Activated naive CD8-positive, alpha-beta T cell treated with anti-CD3 and anti-CD28 coated beads, Interleukin-2, amount 50 U/mL, for 24 hours (primary cell): ENCODE results near the gene CD2AP.
"Not testable (repeated sequence)": the region's sequence is repeated elsewhere in the genome, so short reads cannot be mapped to it uniquely, and the experiment has no call there.

Experiments used
- ATAC-seq: fragments of 150-1000 bp; cut with Tn5 transposase; one replicate; pipeline ENCODE4 v1.10.0; 2021
- DNase-seq: peaks from one replicate; pipeline ENCODE4 v3.0.0; 2021
- H3K27ac Mint-ChIP-seq: one replicate; pipeline ENCODE4 v1.8.0; 2021; ENCODE audit warnings: mild to moderate bottlenecking, mixed read lengths
- H3K27me3 Mint-ChIP-seq: one replicate; pipeline ENCODE4 v1.8.0; 2021; ENCODE audit warnings: mixed read lengths
- H3K36me3 Mint-ChIP-seq: one replicate; pipeline ENCODE4 v1.8.0; 2021; ENCODE audit warnings: low read depth, mixed read lengths
- H3K4me1 Mint-ChIP-seq: one replicate; pipeline ENCODE4 v1.8.0; 2021; ENCODE audit warnings: mixed read lengths
- H3K4me3 Mint-ChIP-seq: one replicate; pipeline ENCODE4 v1.8.0; 2021; ENCODE audit warnings: mild to moderate bottlenecking, moderate library complexity, mixed read lengths
- H3K9me3 Mint-ChIP-seq: one replicate; pipeline ENCODE4 v1.8.0; 2021; ENCODE audit warnings: mixed read lengths

The CD2AP gene

GRCh38 chr6:47479874-47480273, 2.3 kb downstream of the CD2AP start:
- Mint-ChIP-seq H3K27me3 (no peaks in the 10 kb centered on the region), H3K36me3 (no peaks in the 10 kb centered on the region), H3K27ac (no peak overlapping the region), H3K9me3 (no peaks in the 10 kb centered on the region), H3K4me1 (peaks cover 58% of the 10 kb centered on the region), H3K4me3 (peak overlapping the region; percentile 99)
- DNase-seq (no peak), ATAC-seq (no peak)

DNA sequence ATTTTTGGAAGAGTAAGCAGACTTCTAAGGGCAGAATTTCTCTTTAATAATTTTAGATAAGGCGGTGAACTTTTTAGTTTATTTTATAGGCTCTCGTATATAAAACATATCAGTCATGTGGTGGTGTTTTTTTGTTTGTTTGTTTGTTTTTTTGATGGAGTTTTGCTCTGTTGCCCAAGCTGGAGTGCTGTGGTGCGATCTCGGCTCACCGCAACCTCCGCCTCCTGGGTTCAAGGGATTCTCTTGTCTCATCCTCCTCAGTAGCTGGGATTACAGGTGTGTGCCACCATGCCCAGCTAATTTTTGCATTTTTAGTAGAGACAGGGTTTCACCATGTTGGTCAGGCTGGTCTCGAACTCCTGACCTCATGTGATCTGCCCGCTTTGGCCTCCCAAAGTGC, 3.6 kb downstream of the CD2AP start:
- H3K4me1 Mint-ChIP-seq = peaks cover 64% of the 10 kb centered on the region
- DNase-seq, H3K4me3 Mint-ChIP-seq, H3K27me3 Mint-ChIP-seq, H3K27ac Mint-ChIP-seq, ATAC-seq, H3K9me3 Mint-ChIP-seq, H3K36me3 Mint-ChIP-seq: not testable (repeated sequence)

DNA sequence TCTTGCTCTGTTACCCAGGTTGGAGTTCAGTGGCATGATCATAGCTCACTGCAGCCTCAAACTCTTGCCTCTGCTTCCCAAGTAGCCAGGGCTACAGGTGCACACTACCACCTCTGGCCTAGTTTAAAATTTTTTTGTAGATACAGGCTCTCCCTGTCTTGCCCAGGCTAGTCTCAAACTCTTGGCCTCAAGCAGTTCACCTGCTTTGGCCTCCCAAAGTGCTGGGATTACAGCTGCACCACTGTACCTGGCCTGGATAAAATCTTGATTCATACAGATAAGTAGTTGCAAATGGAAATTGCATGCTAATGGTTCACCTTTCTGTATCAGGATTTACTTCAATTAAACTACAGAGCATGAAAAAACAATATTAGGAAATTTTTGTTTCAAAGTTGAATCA, 4.2 kb downstream of the CD2AP start:
- H3K27me3 Mint-ChIP-seq = no peaks in the 10 kb centered on the region
- ATAC-seq (no peak), DNase-seq (no peak)
- H3K9me3 Mint-ChIP-seq = no peaks in the 10 kb centered on the region
- H3K4me3 Mint-ChIP-seq = no peak overlapping the region
- H3K27ac Mint-ChIP-seq = no peak overlapping the region
- peaks cover 67% of the 10 kb centered on the region for H3K4me1 Mint-ChIP-seq
- no peaks in the 10 kb centered on the region for H3K36me3 Mint-ChIP-seq

DNA sequence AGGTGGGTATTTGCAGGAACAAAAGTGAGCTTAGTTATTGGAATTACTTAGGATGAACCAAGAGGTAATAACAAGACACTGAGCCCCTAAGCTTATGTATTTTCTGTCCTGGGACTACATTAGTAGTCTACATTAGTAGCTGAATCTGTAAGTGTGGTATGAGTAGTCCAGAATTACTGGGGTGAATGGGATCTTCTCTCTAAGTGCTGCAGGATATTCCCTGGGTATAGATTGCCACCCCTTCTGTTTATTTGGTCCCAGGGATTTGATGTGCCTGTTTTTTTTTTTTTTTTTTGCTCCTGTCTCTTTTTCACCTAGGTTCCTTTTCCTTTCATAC, 5.9 kb downstream of the CD2AP start:
- H3K27ac Mint-ChIP-seq = no peak overlapping the region
- ATAC-seq (no peak), DNase-seq (no peak)
- peaks cover 63% of the 10 kb centered on the region for H3K4me1 Mint-ChIP-seq
- no peaks in the 10 kb centered on the region for H3K27me3 Mint-ChIP-seq
- no peaks in the 10 kb centered on the region for H3K36me3 Mint-ChIP-seq
- no peak overlapping the region for H3K4me3 Mint-ChIP-seq
- H3K9me3 Mint-ChIP-seq = no peaks in the 10 kb centered on the region

DNA sequence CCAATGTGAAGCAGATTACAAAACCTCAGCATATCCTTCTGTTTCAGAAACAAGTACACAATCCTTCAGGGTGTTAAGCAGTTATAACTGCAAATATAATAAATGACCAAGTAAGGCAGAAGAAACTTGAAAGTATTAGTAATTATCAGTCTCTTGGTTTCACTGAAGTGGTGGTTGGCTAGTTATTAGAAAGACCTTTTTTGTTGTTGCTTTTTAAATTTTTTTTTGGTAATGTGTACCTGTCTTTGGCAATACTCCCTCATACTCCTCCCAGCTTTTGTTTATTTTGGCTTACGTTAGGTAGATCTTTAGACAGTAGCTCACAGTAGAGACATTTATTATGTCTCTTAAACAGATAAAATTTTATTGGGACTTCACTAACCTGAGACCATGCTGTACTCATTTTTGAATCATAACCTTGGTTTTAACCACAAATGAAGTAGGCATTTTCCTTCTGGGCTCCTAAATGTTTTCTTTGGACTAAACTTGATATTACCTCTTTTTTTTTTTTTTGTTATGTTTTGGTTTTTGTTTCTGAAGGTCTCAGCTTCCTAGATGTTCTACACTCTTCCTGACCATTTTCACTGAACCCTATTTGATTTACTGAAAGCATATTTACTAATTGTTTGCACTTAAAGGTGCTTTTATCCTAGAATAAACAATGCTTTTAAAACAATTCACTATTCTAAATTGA, 6.4 kb downstream of the CD2AP start:
- no peaks in the 10 kb centered on the region for H3K27me3 Mint-ChIP-seq
- no peak overlapping the region for H3K4me3 Mint-ChIP-seq
- H3K27ac Mint-ChIP-seq = peak overlapping the region; percentile 15
- ATAC-seq (no peak), DNase-seq (no peak)
- peaks cover 62% of the 10 kb centered on the region for H3K4me1 Mint-ChIP-seq
- no peaks in the 10 kb centered on the region for H3K36me3 Mint-ChIP-seq
- no peaks in the 10 kb centered on the region for H3K9me3 Mint-ChIP-seq

DNA sequence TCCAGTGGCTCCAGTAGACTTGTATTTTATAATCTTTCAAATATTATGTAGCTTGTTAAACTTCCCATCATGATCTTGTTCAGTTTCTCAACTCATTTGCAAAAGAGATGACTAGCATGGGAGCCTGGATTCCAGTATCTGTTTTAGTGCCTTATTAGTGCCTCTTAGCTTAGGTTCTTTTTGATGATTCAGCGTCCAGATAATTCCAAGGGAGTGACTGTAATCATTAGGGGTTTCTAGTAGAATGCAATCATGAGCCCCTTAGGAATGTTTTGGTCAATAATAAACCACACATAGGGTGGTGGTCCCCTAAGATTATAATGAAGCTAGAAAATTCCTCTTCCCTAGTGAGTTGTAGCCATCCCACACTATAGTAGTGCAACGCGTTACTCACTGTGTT, 7.0 kb downstream of the CD2AP start:
- peaks cover 58% of the 10 kb centered on the region for H3K4me1 Mint-ChIP-seq
- no peak for DNase-seq

DNA sequence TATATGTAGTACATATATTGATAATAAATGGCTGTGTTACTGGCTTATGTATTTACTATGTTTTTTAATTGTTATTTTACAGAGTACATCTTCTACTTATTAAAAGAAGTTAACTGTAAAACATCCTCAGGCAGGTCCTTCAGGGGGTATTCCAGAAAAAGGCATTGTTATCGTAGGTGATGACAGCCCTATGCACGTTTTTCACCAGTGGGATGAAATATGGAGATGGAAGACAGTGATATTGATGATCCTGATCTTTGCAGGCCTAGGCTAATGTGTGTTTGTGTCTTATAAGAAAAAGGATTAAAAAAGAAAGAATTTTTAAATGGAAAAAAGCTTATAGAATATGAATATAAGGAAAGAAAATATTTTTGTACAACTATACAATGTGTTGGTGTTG, 7.5 kb downstream of the CD2AP start:
- H3K4me3 Mint-ChIP-seq = no peak overlapping the region
- DNase-seq (no peak), ATAC-seq (no peak)
- no peaks in the 10 kb centered on the region for H3K9me3 Mint-ChIP-seq
- H3K4me1 Mint-ChIP-seq = peaks cover 54% of the 10 kb centered on the region
- H3K36me3 Mint-ChIP-seq = no peaks in the 10 kb centered on the region
- H3K27ac Mint-ChIP-seq = no peak overlapping the region
- H3K27me3 Mint-ChIP-seq = no peaks in the 10 kb centered on the region

More for the DNA sequence above, 7.0 kb downstream of the CD2AP start:
- no peaks in the 10 kb centered on the region for H3K9me3 Mint-ChIP-seq
- no peak overlapping the region for H3K4me3 Mint-ChIP-seq
- no peaks in the 10 kb centered on the region for H3K36me3 Mint-ChIP-seq
- no peak for ATAC-seq
- H3K27ac Mint-ChIP-seq = no peak overlapping the region
- H3K27me3 Mint-ChIP-seq = no peaks in the 10 kb centered on the region

DNA sequence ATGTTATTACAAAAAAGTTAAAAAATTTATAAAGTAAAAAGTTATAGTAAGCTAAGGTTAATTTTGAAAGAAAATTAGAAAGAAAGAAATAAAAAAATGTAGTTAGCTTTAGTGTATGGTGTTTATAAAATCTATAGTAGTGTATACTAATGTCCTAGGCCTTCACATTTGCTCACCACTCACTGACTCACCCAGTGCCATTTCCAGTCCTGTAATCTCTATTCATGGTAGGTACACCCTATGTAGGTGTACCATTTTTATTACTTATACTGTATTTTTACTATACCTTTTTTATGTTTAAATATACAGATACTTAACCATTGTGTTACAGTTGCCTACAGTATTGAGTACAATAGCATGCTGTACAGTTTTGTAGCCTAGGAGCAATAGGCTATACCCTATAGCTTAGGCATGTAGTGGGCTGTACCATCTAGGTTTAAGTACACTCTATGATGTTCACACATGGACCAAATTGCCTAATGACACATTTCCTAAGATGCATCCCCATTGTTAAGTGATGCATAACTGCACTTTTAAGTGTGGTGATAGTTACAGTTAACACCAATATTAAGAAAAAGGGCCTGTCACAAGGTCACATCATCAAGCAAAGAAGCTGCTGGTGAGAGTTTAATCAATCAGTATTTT, 8.0 kb downstream of the CD2AP start:
- peaks cover 54% of the 10 kb centered on the region for H3K4me1 Mint-ChIP-seq
- H3K4me3 Mint-ChIP-seq = no peak overlapping the region
- no peak for DNase-seq

GRCh38 chr6:47489995-47490394, 12.4 kb downstream of the CD2AP start:
- H3K36me3 Mint-ChIP-seq = peaks cover 3% of the 10 kb centered on the region
- H3K9me3 Mint-ChIP-seq = no peaks in the 10 kb centered on the region
- peaks cover 48% of the 10 kb centered on the region for H3K4me1 Mint-ChIP-seq
- H3K27me3 Mint-ChIP-seq = no peaks in the 10 kb centered on the region
- ATAC-seq = no peak
- H3K4me3 Mint-ChIP-seq = no peak overlapping the region
- no peak for DNase-seq
- H3K27ac Mint-ChIP-seq = no peak overlapping the region

More for the DNA sequence above, 8.0 kb downstream of the CD2AP start:
- no peaks in the 10 kb centered on the region for H3K36me3 Mint-ChIP-seq
- H3K27ac Mint-ChIP-seq = no peak overlapping the region
- H3K27me3 Mint-ChIP-seq = no peaks in the 10 kb centered on the region
- no peaks in the 10 kb centered on the region for H3K9me3 Mint-ChIP-seq
- peak; percentile 79 for ATAC-seq

DNA sequence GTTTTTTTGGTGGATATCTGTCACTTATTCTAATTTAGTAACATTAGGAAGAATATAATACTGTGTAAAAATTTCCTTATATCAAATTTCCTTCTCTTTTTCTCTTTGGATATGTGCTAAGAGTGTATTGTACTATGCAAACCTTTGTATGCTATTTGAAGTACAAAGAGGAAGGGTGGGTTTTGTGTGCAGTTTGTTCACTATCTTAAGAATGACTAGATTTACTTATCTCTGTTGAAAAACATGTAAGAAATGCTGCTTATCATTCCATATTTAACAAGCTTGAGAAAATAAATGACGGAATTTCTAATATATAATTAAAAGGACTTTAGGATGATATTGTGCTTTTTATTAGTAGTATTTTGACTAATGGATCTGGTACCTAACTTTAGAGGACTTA, 13.1 kb downstream of the CD2AP start:
- ATAC-seq (no peak), DNase-seq (no peak)
- H3K36me3 Mint-ChIP-seq = peaks cover 5% of the 10 kb centered on the region
- no peaks in the 10 kb centered on the region for H3K27me3 Mint-ChIP-seq
- H3K4me3 Mint-ChIP-seq = no peak overlapping the region
- H3K4me1 Mint-ChIP-seq = peaks cover 53% of the 10 kb centered on the region
- H3K27ac Mint-ChIP-seq = no peak overlapping the region
- no peaks in the 10 kb centered on the region for H3K9me3 Mint-ChIP-seq

- no peak overlapping the region for H3K27ac Mint-ChIP-seq
- H3K36me3 Mint-ChIP-seq = peaks cover 6% of the 10 kb centered on the region
- H3K27me3 Mint-ChIP-seq = no peaks in the 10 kb centered on the region
- ATAC-seq (no peak), DNase-seq (no peak)
- H3K4me1 Mint-ChIP-seq = peaks cover 55% of the 10 kb centered on the region
- no peaks in the 10 kb centered on the region for H3K9me3 Mint-ChIP-seq
- no peak overlapping the region for H3K4me3 Mint-ChIP-seq
Observed at GRCh38 chr6:47492355-47492754, 14.8 kb downstream of the CD2AP start.

- DNase-seq (no peak), ATAC-seq (no peak)
- H3K9me3 Mint-ChIP-seq = peaks cover 3% of the 10 kb centered on the region
- peaks cover 11% of the 10 kb centered on the region for H3K36me3 Mint-ChIP-seq
- no peaks in the 10 kb centered on the region for H3K27me3 Mint-ChIP-seq
- no peak overlapping the region for H3K4me3 Mint-ChIP-seq
- no peak overlapping the region for H3K27ac Mint-ChIP-seq
- H3K4me1 Mint-ChIP-seq = peaks cover 74% of the 10 kb centered on the region
Observed at GRCh38 chr6:47495207-47495606, 17.6 kb downstream of the CD2AP start.

DNA sequence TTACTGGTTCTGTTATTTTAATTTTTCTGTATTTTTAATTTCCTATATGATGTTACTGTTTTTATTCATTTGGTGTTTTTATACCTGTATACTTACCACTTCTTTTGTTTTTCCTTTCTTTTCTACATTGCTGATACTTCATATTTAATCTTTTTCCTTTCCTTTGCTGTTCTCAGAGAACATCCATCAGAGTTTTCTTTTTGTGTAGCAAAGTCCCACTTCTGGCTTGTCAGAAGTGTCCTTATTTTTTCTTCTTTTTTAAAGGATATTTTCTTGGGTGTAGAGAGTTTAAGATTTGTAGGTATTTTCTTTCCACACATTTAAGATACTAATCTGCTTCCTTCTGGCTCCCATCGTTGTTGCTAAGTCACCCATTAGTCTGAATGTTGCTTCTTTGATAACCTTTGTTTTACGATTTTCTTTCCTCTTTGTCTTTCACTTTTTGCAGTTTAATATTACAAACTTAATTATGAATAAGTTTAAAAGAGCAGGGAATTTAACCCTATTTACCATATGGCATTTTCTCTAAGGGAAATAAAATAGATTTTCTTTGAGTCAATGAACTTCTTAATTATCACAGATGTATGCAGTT, 18.5 kb downstream of the CD2AP start:
- no peak for ATAC-seq
- no peaks in the 10 kb centered on the region for H3K27me3 Mint-ChIP-seq
- DNase-seq = no peak
- no peak overlapping the region for H3K27ac Mint-ChIP-seq
- H3K4me3 Mint-ChIP-seq = no peak overlapping the region
- H3K9me3 Mint-ChIP-seq = peaks cover 3% of the 10 kb centered on the region
- H3K36me3 Mint-ChIP-seq = peaks cover 13% of the 10 kb centered on the region
- peaks cover 73% of the 10 kb centered on the region for H3K4me1 Mint-ChIP-seq

GRCh38 chr6:47496935-47497579, 19.5 kb downstream of the CD2AP start:
- H3K27ac Mint-ChIP-seq = no peak overlapping the region
- peaks cover 15% of the 10 kb centered on the region for H3K36me3 Mint-ChIP-seq
- no peaks in the 10 kb centered on the region for H3K27me3 Mint-ChIP-seq
- ATAC-seq (no peak), DNase-seq (no peak)
- H3K4me1 Mint-ChIP-seq = peaks cover 77% of the 10 kb centered on the region
- no peak overlapping the region for H3K4me3 Mint-ChIP-seq
- H3K9me3 Mint-ChIP-seq = peaks cover 3% of the 10 kb centered on the region

DNA sequence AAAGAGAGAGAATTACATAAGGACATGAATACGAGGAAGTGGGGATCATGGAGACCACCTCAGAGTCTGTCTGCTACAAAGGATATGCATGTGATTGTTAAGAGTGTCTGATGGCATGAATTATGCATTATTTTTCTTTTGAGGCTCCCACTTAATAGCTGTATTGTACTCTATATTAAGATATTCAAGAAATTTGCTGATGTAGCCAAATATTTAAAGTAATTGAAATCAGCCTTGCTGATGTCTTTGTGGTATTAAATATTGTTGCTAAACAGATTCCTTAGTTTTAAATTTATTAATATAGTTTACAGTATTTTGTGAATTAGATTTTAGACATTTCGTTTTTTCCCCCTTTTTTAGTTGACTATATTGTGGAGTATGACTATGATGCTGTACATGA, 25.3 kb downstream of the CD2AP start:
- Mint-ChIP-seq H3K36me3 (peaks cover 24% of the 10 kb centered on the region), H3K9me3 (peaks cover 3% of the 10 kb centered on the region), H3K27ac (no peak overlapping the region), H3K4me3 (no peak overlapping the region), H3K4me1 (peaks cover 45% of the 10 kb centered on the region), H3K27me3 (no peaks in the 10 kb centered on the region)
- no peak for DNase-seq
- ATAC-seq = no peak
